Measurements from ENCODE around the gene INTS3. TPM values are rescaled to one million over a fixed set of nuclear protein-coding genes. Genes with fewer than 3 reads are reported as not detected.
A peak's percentile ranks its signal among the peaks of the same experiment; 100 is the strongest.

INTS3 gene, protein sequence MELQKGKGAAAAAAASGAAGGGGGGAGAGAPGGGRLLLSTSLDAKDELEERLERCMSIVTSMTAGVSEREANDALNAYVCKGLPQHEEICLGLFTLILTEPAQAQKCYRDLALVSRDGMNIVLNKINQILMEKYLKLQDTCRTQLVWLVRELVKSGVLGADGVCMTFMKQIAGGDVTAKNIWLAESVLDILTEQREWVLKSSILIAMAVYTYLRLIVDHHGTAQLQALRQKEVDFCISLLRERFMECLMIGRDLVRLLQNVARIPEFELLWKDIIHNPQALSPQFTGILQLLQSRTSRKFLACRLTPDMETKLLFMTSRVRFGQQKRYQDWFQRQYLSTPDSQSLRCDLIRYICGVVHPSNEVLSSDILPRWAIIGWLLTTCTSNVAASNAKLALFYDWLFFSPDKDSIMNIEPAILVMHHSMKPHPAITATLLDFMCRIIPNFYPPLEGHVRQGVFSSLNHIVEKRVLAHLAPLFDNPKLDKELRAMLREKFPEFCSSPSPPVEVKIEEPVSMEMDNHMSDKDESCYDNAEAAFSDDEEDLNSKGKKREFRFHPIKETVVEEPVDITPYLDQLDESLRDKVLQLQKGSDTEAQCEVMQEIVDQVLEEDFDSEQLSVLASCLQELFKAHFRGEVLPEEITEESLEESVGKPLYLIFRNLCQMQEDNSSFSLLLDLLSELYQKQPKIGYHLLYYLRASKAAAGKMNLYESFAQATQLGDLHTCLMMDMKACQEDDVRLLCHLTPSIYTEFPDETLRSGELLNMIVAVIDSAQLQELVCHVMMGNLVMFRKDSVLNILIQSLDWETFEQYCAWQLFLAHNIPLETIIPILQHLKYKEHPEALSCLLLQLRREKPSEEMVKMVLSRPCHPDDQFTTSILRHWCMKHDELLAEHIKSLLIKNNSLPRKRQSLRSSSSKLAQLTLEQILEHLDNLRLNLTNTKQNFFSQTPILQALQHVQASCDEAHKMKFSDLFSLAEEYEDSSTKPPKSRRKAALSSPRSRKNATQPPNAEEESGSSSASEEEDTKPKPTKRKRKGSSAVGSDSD
- total RNA-seq: 10 to 100 TPM; 50.5 to 57.5 TPM
- polyA plus RNA-seq (ENCODE audit: insufficient read length in 6 of 6): 100 to 1,000 TPM in 5 of 6 donors, 10 to 100 TPM in 1; 90.4 to 131 (median 118) TPM
- long read RNA-seq, donor 1, full-length matches to known transcripts: 2 of 35 reads
- long read RNA-seq, donor 1, partial matches to known transcripts: 33 of 35 reads
- long read RNA-seq, donor 1, other reads (novel, unspliced or antisense): 0 of 35 reads
- long read RNA-seq, donor 2, full-length matches to known transcripts: 3 of 11 reads
- long read RNA-seq, donor 2, partial matches to known transcripts: 8 of 11 reads
- long read RNA-seq, donor 2, other reads (novel, unspliced or antisense): 0 of 11 reads
- long read RNA-seq, donor 3, full-length matches to known transcripts: 2 of 9 reads
- long read RNA-seq, donor 3, partial matches to known transcripts: 7 of 9 reads
- long read RNA-seq, donor 3, other reads (novel, unspliced or antisense): 0 of 9 reads
- long read RNA-seq, donor 4, partial matches to known transcripts: 1 of 1 reads
- long read RNA-seq, donor 4, other reads (novel, unspliced or antisense): 0 of 1 reads
- long read RNA-seq, donor 5, full-length matches to known transcripts: 4 of 63 reads
- long read RNA-seq, donor 5, partial matches to known transcripts: 59 of 63 reads
- long read RNA-seq, donor 5, other reads (novel, unspliced or antisense): 0 of 63 reads
- long read RNA-seq, donor 6, full-length matches to known transcripts: 8 of 20 reads
- long read RNA-seq, donor 6, partial matches to known transcripts: 12 of 20 reads
- long read RNA-seq, donor 6, other reads (novel, unspliced or antisense): 0 of 20 reads
- long read RNA-seq, donor 7, partial matches to known transcripts: 0 of 1 reads
- long read RNA-seq, donor 7, other reads (novel, unspliced or antisense): 0 of 1 reads
- long read RNA-seq, donor 8, full-length matches to known transcripts: 4 of 22 reads
- long read RNA-seq, donor 8, partial matches to known transcripts: 18 of 22 reads
- long read RNA-seq, donor 8, other reads (novel, unspliced or antisense): 0 of 22 reads
- long read RNA-seq, donor 9: 0 reads
- long read RNA-seq, donor 10, partial matches to known transcripts: 0 of 3 reads
- long read RNA-seq, donor 10, other reads (novel, unspliced or antisense): 0 of 3 reads
- long read RNA-seq, donor 11, full-length matches to known transcripts: 3 of 3 reads
- long read RNA-seq, donor 11, partial matches to known transcripts: 0 of 3 reads
- long read RNA-seq, donor 11, other reads (novel, unspliced or antisense): 0 of 3 reads
- long read RNA-seq, donor 12: 0 reads

DNA sequence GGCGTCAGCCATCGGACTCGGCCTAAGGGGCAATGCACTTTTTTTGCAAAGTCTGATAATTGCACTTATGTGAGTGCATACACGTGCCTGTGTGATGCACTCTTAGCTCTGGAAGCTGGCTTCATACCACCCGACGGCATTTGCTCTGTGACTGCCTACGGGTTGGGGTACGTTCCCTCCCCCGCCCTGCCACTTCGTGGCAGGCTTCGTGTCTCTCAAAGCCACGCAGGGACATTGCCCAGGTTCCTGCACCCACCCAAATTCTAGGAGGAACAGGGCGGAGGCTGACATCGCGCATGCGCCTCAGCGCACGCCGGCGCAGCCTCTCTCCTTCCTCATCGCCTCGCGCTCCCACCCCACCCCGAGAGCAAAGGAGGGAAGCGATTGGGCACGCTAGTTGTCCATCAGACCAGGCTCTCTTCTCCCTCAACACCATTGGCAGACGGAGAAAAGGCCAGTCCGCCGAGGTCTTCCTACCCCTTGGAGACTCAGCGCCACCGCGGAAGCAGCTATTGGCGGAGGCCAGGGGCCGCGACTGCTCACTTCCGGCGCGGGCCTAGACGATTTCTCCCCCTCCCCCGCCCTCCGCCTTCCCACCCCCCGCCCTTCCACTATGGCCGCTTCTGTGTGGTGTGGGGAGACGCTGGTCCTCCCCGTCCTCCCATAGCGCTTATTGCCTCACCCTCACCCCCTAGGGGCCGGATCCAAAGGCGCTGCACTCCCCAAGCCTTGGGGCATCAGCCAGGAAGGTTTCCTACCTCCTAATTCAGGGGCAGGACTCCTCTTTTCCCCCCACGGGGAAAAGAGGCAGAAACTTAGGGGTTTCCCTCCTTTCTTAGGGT, at the start of gene INTS3:
TSS of gene INTS3 (plus strand) at position 588 of the 842 bp plus-strand sequence. CDS start 585 bp downstream, outside the sequence.
- DNase-seq (peak; percentile 99 to 100 (median 100)), ATAC-seq (peak; percentile 99)
- intact Hi-C loops (cut with DNase I): no loop called here
- TF ChIP-seq, protein P1, sequence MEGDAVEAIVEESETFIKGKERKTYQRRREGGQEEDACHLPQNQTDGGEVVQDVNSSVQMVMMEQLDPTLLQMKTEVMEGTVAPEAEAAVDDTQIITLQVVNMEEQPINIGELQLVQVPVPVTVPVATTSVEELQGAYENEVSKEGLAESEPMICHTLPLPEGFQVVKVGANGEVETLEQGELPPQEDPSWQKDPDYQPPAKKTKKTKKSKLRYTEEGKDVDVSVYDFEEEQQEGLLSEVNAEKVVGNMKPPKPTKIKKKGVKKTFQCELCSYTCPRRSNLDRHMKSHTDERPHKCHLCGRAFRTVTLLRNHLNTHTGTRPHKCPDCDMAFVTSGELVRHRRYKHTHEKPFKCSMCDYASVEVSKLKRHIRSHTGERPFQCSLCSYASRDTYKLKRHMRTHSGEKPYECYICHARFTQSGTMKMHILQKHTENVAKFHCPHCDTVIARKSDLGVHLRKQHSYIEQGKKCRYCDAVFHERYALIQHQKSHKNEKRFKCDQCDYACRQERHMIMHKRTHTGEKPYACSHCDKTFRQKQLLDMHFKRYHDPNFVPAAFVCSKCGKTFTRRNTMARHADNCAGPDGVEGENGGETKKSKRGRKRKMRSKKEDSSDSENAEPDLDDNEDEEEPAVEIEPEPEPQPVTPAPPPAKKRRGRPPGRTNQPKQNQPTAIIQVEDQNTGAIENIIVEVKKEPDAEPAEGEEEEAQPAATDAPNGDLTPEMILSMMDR (IDR thresholded peaks at IDR 0.05): peak in 1 of 2 donors; percentile 12
- peak within 1 kb of the TSS; percentile 73 to 86 for H3K4me3 ChIP-seq
- H3K27me3 ChIP-seq: no peaks in the 10 kb centered on the region
- H3K9me3 ChIP-seq: no peaks in the 10 kb centered on the region
- H3K4me1 ChIP-seq: peaks cover 9 to 30% of the 10 kb centered on the region in 2 donors
- H3K27ac ChIP-seq: peak within 1 kb of the TSS; percentile 91 to 96
- H3K36me3 ChIP-seq: no peaks in the 10 kb centered on the region

DNA sequence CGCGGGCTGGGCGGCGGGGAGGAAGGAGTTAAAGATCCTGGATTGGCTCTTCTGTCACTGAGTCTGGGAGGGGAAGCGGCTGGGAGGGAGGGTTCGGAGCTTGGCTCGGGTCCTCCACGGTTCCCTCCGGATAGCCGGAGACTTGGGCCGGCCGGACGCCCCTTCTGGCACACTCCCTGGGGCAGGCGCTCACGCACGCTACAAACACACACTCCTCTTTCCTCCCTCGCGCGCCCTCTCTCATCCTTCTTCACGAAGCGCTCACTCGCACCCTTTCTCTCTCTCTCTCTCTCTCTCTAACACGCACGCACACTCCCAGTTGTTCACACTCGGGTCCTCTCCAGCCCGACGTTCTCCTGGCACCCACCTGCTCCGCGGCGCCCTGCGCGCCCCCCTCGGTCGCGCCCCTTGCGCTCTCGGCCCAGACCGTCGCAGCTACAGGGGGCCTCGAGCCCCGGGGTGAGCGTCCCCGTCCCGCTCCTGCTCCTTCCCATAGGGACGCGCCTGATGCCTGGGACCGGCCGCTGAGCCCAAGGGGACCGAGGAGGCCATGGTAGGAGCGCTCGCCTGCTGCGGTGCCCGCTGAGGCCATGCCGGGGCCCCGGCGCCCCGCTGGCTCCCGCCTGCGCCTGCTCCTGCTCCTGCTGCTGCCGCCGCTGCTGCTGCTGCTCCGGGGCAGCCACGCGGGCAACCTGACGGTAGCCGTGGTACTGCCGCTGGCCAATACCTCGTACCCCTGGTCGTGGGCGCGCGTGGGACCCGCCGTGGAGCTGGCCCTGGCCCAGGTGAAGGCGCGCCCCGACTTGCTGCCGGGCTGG, 49.1 kb upstream of the INTS3 start, which contains the start of gene NPR1:
TSS of gene NPR1 (plus strand) at position 170 of the 818 bp plus-strand sequence. CDS start at position 591, 421 bp downstream.
- Histone ChIP-seq H3K4me1 (peaks cover 12 to 35% of the 10 kb centered on the region in 2 donors), H3K27me3 (peaks cover 8 to 39% of the 10 kb centered on the region in 2 donors), H3K36me3 (peaks cover 0 to 3% of the 10 kb centered on the region in 2 donors), H3K27ac (peak within 1 kb of the TSS; percentile 56 to 74), H3K9me3 (no peaks in the 10 kb centered on the region), H3K4me3 (peak within 1 kb of the TSS; percentile 51 to 66)
- DNase-seq: peak; percentile 35 to 84 (median 54)
- intact Hi-C loops (cut with DNase I): loop anchor here in 1 of 2 donors (10.0 kb wide), 1 partner anchor 66 kb away; no protein-coding TSS in a partner anchor
- ATAC-seq: peak; percentile 74
- TF ChIP-seq, protein P1 (IDR thresholded peaks at IDR 0.05): no peak

Measured in left lung (tissue), 14 donors.